Chondrocyte (in vitro differentiated cells): Measurements from ENCODE around the gene GTPBP3. TPM values are rescaled to one million over a fixed set of nuclear protein-coding genes. Genes with fewer than 3 reads are reported as not detected.

ENCODE experiments used
- DNase-seq: peaks from one replicate; pipeline ENCODE4 v3.0.0; 2021; ENCODE audit warnings: mixed read lengths, low spot score
- H3K27ac Mint-ChIP-seq: one replicate; pipeline ENCODE4 v1.8.0; 2021; ENCODE audit warnings: mild to moderate bottlenecking, moderate library complexity, mixed read lengths; ENCODE audit not compliant: unreplicated experiment
- H3K27me3 Mint-ChIP-seq: 2 replicates; pipeline ENCODE4 v1.8.0; 2021; ENCODE audit warnings: low read depth, mixed read lengths
- H3K36me3 Mint-ChIP-seq: 2 replicates; pipeline ENCODE4 v1.8.0; 2021; ENCODE audit warnings: low read depth, mixed read lengths
- H3K4me1 Mint-ChIP-seq: 2 replicates; pipeline ENCODE4 v1.8.0; 2021; ENCODE audit warnings: low read depth, mild to moderate bottlenecking, mixed read lengths
- H3K4me3 Mint-ChIP-seq: one replicate; pipeline ENCODE4 v1.8.0; 2021; ENCODE audit warnings: mild to moderate bottlenecking, moderate library complexity, mixed read lengths; ENCODE audit not compliant: unreplicated experiment
- H3K9me3 Mint-ChIP-seq: 2 replicates; pipeline ENCODE4 v1.8.0; 2021; ENCODE audit warnings: low read depth, mixed read lengths
- total RNA-seq: library from RNA; stranded (reverse); gene quantifications from 3 replicates; pipeline ENCODE4 v1.2.1, GENCODE V29; 2021
- TF ChIP-seq, protein P1 (sequence below): fragments of 200-600 bp; sonication (generic); IDR thresholded peaks from 2 replicates; pipeline ENCODE4 v1.5.0; 2021; ENCODE audit warnings: antibody characterized with exemption, mild to moderate bottlenecking, moderate library complexity

GTPBP3 gene
- total RNA-seq, 1 donor from 2014 or later: 20.6 TPM

DNA sequence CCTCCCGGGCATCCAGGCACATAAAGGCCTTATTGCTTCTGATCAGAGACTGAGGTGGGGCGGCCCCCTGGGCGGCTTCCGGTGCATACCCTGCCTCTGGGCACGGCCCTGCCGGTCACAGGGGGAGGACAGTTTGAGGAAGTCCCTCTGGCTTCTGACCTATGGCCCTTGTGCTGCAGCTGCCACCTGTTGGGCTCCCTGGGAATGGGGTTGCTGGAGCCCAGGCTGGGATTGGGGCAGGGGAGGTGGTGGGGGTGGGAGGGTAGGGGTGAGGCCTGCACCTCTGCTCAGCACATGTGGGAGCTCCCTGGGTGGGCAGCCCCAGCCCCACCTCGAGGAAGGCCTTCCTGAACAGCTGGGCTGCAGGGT, 13.4 kb upstream of the GTPBP3 start:
- H3K27me3 Mint-ChIP-seq: no peaks in the 10 kb centered on the region
- H3K36me3 Mint-ChIP-seq: peaks cover 7% of the 10 kb centered on the region
- H3K4me1 Mint-ChIP-seq: peaks cover 10% of the 10 kb centered on the region
- H3K27ac Mint-ChIP-seq: no peak overlapping the region
- TF ChIP-seq, protein P1, sequence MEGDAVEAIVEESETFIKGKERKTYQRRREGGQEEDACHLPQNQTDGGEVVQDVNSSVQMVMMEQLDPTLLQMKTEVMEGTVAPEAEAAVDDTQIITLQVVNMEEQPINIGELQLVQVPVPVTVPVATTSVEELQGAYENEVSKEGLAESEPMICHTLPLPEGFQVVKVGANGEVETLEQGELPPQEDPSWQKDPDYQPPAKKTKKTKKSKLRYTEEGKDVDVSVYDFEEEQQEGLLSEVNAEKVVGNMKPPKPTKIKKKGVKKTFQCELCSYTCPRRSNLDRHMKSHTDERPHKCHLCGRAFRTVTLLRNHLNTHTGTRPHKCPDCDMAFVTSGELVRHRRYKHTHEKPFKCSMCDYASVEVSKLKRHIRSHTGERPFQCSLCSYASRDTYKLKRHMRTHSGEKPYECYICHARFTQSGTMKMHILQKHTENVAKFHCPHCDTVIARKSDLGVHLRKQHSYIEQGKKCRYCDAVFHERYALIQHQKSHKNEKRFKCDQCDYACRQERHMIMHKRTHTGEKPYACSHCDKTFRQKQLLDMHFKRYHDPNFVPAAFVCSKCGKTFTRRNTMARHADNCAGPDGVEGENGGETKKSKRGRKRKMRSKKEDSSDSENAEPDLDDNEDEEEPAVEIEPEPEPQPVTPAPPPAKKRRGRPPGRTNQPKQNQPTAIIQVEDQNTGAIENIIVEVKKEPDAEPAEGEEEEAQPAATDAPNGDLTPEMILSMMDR: no peak
- H3K9me3 Mint-ChIP-seq: no peaks in the 10 kb centered on the region
- no peak for DNase-seq
- no peak overlapping the region for H3K4me3 Mint-ChIP-seq

DNA sequence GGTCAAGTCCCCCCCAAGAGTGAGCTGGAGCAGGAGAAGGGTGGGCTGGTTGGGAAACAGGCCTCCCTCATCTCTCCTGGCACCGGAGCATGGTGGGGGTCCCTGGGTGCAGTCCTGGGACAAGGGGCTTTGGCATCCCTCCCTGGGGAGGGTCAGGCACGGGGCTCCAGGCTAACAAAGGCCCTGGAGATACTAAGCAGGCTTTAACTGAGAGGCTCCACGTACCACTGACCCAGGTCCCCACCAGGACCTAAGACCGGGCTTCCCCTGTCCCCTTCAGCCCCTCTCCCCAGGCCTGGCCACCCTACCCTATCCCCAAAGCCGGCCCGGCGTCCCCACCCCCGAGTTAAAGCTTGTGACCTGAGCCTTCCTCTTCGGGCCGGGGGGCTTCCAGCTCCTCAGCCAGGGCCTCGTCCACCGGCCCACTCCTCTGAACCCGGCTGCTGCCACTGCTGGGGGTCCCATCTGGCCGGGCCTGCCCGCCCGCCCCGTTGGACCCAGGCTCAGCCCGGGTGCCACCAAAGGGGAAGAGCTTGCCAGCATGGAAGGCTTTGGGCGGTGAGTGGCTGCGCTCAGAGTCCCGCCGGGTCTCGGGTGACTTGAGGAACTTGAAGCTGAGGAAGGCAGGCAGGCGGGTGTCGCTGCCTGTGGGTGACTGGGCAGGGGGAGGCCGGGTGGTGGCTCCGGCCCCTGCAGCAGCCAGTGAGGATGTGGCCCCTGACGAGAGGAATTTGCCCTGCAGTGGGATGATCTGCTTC, 12.8 kb upstream of the GTPBP3 start:
- peaks cover 10% of the 10 kb centered on the region for H3K4me1 Mint-ChIP-seq
- H3K27me3 Mint-ChIP-seq: no peaks in the 10 kb centered on the region
- H3K9me3 Mint-ChIP-seq: no peaks in the 10 kb centered on the region
- H3K27ac Mint-ChIP-seq: no peak overlapping the region
- no peak for DNase-seq
- no peak overlapping the region for H3K4me3 Mint-ChIP-seq
- peaks cover 7% of the 10 kb centered on the region for H3K36me3 Mint-ChIP-seq
- TF ChIP-seq, protein P1: no peak

DNA sequence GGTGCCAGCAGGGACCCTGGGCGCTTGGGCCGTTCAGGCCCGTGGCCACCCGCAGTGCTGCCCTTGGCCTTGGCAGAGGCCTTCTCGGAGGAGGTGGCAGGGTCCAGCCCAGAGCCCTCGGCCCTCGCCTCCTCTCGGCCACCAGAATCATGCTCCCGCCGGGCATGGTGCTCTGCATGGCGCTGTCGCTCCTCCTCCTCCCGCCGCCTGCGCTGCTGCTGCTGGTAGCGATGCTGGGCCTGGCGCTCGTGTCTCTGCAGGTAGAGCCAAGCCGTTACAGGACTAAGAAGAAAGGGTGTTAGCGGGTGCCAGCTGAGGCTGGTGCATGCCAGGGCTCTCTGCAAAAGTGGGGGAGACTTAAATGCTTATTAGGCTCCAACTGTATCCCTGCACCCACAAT, 12.2 kb upstream of the GTPBP3 start:
- DNase-seq: no peak
- H3K9me3 Mint-ChIP-seq: no peaks in the 10 kb centered on the region
- TF ChIP-seq, protein P1: no peak
- peaks cover 10% of the 10 kb centered on the region for H3K4me1 Mint-ChIP-seq
- H3K27ac Mint-ChIP-seq: no peak overlapping the region
- H3K4me3 Mint-ChIP-seq: no peak overlapping the region
- peaks cover 8% of the 10 kb centered on the region for H3K36me3 Mint-ChIP-seq
- H3K27me3 Mint-ChIP-seq: no peaks in the 10 kb centered on the region

DNA sequence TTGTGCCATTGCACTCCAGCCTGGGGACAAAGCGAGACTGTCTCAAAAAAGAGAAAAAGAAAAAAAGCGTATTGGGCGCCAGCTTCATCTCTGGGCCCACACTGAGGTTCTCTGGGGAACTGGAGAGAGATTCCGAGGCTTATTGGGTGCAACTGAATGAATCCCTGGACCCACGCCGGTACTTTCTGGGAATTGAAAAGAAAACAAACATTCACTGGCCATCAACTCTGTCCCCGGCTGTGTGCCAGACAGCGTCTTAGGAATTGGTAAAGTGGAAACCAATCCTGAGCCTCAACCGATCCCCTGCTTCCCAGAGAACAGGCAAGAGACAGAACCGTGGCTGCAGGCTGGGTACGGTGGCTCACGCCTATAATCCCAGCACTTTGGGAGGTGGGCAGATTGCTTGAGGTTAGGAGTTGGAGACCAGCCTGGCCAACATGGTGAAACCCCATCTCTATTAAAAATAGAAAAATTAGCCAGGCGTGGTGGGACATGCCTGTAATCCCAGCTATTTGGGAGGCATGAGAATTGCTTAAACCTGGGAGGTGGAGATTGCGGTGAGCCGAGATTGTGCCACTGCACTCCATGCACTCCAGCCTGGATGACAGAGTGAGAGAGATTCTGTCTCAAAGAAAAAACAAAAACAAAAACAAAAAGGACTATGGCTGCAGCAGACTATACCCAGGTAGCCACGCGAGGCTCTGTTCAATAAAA, 11.3 kb upstream of the GTPBP3 start:
- TF ChIP-seq, protein P1: no peak
- Mint-ChIP-seq H3K4me3 (no peak overlapping the region), H3K27ac (no peak overlapping the region), H3K4me1 (peaks cover 10% of the 10 kb centered on the region), H3K9me3 (no peaks in the 10 kb centered on the region), H3K36me3 (peaks cover 9% of the 10 kb centered on the region), H3K27me3 (no peaks in the 10 kb centered on the region)
- DNase-seq: no peak

DNA sequence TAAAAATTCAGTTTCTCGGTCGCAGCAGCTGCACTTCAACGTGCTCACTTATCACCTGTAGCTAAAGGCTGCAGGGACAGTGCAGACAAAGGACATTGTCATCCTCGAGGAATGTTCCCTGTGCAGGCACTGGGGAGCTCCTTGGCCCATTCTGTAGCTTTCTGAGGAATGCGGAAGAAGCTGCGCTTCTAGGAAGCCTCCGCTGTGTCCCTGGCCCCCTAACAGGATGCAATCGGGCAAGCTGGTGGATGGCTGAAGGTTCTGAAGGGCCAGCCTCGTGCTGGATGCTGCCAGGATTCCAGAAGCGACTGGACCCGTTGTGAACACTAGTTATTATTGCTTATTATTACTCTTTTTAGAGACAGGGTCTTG, 10.8 kb upstream of the GTPBP3 start:
- Mint-ChIP-seq H3K36me3 (peaks cover 9% of the 10 kb centered on the region), H3K9me3 (no peaks in the 10 kb centered on the region), H3K27ac (no peak overlapping the region), H3K4me3 (no peak overlapping the region), H3K27me3 (no peaks in the 10 kb centered on the region), H3K4me1 (peaks cover 10% of the 10 kb centered on the region)
- TF ChIP-seq, protein P1: no peak
- DNase-seq: no peak
